Ascending aorta (tissue), 2 donors: Measurements from ENCODE around the gene MRPS16. TPM values are rescaled to one million over a fixed set of nuclear protein-coding genes. Genes with fewer than 3 reads are reported as not detected.

Experiments
- DNase-seq, 2 donors: peaks; one replicate each; pipeline ENCODE4 v3.0.0-alpha.2; 2019; ENCODE audit warnings: low spot score in 2 of 2
- H3K27ac ChIP-seq, 2 donors: fragments of 200-600 bp; sonication (generic); one replicate each; pipeline ENCODE4 v1.5.1; 2016 to 2017; ENCODE audit warnings: mild to moderate bottlenecking in 1 of 2
- H3K27me3 ChIP-seq: fragments of 200-600 bp; sonication (generic); one replicate; pipeline ENCODE4 v1.5.1; 2017
- H3K36me3 ChIP-seq, 2 donors: fragments of 200-600 bp; sonication (generic); one replicate each; pipeline ENCODE4 v1.5.1; 2016
- H3K4me1 ChIP-seq, 2 donors: fragments of 200-600 bp; sonication (generic); one replicate each; pipeline ENCODE4 v1.5.1; 2016 to 2017; ENCODE audit warnings: mild to moderate bottlenecking in 1 of 2
- H3K4me3 ChIP-seq, 2 donors: fragments of 200-600 bp; sonication (generic); one replicate each; pipeline ENCODE4 v1.5.1; 2016 to 2017; ENCODE audit warnings: mild to moderate bottlenecking in 1 of 2
- H3K9me3 ChIP-seq, 2 donors: fragments of 200-600 bp; sonication (generic); one replicate each; pipeline ENCODE4 v1.5.1; 2016
- CTCF ChIP-seq, 3 experiments: fragments of 200-600 bp in 2 of 3; fragments of 450-650 bp in 1 of 3; sonication (generic) in 2 of 3; IDR thresholded peaks; one replicate each; pipeline ENCODE4 v1.5.1; 2016 to 2019; ENCODE audit warnings: antibody characterized with exemption in 3 of 3, mild to moderate bottlenecking in 1 of 3, moderate library complexity in 1 of 3
- intact Hi-C: fragments of 100-400 bp; cut with DNase I; formaldehyde crosslinking; loops from one replicate; pipeline ENCODE4 v1.15.1; 2023
- total RNA-seq: library from RNA; depleted of rRNA; stranded (reverse); fragments of >200 nt; gene quantifications from one replicate; pipeline ENCODE4 v1.1.0, GENCODE V29; 2016

The MRPS16 gene
- total RNA-seq, 1 donor from 2014 or later = 44.5 TPM

DNA sequence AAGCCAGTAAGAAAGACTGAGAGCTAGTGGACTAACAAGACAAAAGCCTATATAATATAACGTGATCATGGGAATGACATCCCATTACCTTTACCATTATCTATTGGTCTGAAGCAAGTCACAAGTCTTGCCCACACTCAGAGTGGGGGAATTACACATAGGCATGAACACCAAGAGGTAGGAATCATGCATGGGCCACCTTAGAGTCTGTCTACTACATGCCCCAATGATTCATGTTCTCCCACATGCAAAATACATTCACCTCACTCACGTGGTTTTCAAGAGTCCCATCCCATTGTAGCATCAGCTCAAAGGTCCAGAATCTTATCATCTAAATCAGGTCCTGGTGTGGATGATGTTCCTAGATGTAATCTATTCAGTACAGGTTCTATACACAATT is 34.8 kb downstream of the MRPS16 start:
- H3K4me3 ChIP-seq = no peak overlapping the region
- H3K9me3 ChIP-seq = no peaks in the 10 kb centered on the region
- no peak for DNase-seq
- H3K27me3 ChIP-seq = no peaks in the 10 kb centered on the region
- no peak for TF ChIP-seq CTCF (IDR thresholded peaks at IDR 0.05)
- no peak overlapping the region for H3K27ac ChIP-seq
- peaks cover 10 to 21% of the 10 kb centered on the region in 2 donors for H3K36me3 ChIP-seq
- intact Hi-C loops = no loop called here
- H3K4me1 ChIP-seq = no peaks in the 10 kb centered on the region

- no peak overlapping the region for H3K27ac ChIP-seq
- H3K27me3 ChIP-seq = no peaks in the 10 kb centered on the region
- intact Hi-C loops = no loop called here
- no peaks in the 10 kb centered on the region for H3K4me1 ChIP-seq
- no peak for DNase-seq
- no peak overlapping the region for H3K4me3 ChIP-seq
- TF ChIP-seq CTCF (IDR thresholded peaks at IDR 0.05) = no peak
- no peaks in the 10 kb centered on the region for H3K9me3 ChIP-seq
- peaks cover 10 to 21% of the 10 kb centered on the region in 2 donors for H3K36me3 ChIP-seq
These were observed 36.7 kb downstream of the MRPS16 start for GRCh38 chr10:73215749-73216148.

DNA sequence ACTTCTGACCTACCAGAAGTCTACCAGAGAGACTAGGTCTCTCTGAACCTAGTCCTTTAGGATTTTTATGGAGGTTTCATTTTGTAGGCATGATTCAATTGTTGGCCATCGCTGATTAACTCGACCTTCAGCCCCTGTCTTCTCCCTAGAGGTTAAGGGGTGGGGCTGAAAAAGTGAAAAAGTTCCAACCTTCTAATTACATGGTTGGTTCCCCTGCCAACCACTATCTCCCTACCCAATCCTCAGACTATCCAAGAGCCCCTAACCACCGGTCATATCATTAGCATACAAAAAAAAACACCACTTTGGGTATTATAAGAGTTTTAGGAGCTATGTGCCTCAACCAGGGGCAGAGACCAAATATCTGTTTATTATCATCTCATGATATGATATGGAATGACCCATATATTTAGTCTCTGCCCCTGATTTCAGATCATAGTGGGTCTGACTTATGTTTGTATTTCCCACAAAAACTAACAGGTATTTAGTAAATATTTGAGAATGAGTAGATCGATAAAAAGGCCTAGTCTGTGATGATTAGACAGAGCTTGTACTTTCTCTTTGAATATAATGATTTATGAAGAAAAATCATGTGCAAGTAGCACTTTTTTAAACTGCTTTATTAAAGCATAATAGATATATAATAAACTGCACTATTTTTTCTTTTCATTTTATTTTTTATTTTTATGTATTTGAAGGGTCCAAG is 41.2 kb downstream of the MRPS16 start:
- no peak for TF ChIP-seq CTCF (IDR thresholded peaks at IDR 0.05)
- no peaks in the 10 kb centered on the region for H3K9me3 ChIP-seq
- H3K27ac ChIP-seq = no peak overlapping the region
- no peak for DNase-seq
- no peaks in the 10 kb centered on the region for H3K4me1 ChIP-seq
- H3K36me3 ChIP-seq = peaks cover 3 to 28% of the 10 kb centered on the region in 2 donors
- intact Hi-C loops = no loop called here
- H3K4me3 ChIP-seq = no peak overlapping the region
- H3K27me3 ChIP-seq = no peaks in the 10 kb centered on the region

DNA sequence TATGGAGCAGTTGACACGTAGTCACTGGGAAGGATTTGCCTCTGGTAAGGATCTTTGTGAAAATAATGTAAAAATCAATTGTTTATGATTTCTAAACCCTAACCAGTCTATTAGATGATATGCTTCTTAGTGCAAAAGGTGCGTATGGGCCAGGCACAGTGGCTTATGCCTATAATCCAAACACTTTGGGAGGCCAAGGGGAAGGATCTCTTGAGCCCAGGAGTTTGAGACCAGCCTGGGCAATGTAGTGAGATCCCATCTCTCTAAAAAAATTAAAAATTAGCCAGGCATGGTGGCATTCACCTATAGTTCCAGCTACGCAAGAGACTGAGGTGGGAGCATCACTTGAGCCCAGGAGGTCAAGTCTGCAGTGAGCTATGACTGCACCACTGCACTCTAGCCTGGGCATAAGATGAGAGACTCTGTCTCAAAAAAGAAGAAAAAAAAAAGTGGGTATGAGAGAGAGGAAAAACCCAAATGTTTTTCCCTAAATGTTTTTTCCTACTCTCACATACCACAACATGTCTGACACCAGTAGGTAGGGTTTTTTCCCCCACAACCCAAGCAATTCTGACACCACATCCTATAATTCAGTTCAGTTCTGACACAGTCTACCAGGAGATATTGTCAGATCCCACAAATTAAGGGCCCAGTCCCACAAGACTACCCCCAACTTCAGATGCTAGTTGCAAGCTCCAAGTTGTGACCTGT is 41.9 kb downstream of the MRPS16 start:
- intact Hi-C loops = no loop called here
- Histone ChIP-seq H3K27ac (no peak overlapping the region), H3K36me3 (peaks cover 3 to 27% of the 10 kb centered on the region in 2 donors), H3K4me1 (no peaks in the 10 kb centered on the region), H3K4me3 (no peak overlapping the region), H3K9me3 (no peaks in the 10 kb centered on the region), H3K27me3 (no peaks in the 10 kb centered on the region)
- TF ChIP-seq CTCF (IDR thresholded peaks at IDR 0.05) = no peak
- no peak for DNase-seq

DNA sequence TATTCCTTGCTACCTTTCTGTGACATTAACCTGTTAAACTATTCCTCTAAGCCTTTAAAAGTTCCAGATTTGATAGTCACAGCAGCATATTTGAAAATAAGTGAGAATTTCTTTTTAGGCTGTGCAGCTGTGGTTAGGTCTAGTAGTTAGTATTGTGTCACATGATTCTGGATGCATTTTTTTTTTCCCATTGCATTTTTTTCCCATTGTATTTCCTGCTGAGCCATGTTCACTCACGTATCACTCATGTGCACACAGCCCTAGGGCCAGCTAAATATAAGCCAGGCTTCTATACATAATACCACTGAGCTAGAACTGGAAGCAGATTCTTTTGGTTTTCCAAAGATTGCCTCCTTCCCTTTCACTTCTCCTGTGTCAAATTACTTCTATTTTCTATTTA is 42.7 kb downstream of the MRPS16 start:
- H3K36me3 ChIP-seq = peaks cover 3 to 27% of the 10 kb centered on the region in 2 donors
- no peaks in the 10 kb centered on the region for H3K27me3 ChIP-seq
- no peak overlapping the region for H3K4me3 ChIP-seq
- no peaks in the 10 kb centered on the region for H3K4me1 ChIP-seq
- intact Hi-C loops = no loop called here
- no peak overlapping the region for H3K27ac ChIP-seq
- no peak for DNase-seq
- no peaks in the 10 kb centered on the region for H3K9me3 ChIP-seq
- TF ChIP-seq CTCF (IDR thresholded peaks at IDR 0.05) = no peak
